Measurements from ENCODE around the gene LLGL1. TPM values are rescaled to one million over a fixed set of nuclear protein-coding genes. Genes with fewer than 3 reads are reported as not detected.

Gene LLGL1
- 17.7 TPM for total RNA-seq

- peak; percentile 93 for DNase-seq
Observed at GRCh38 chr17:18225121-18225641, at the start of gene LLGL1. TSS of gene LLGL1 (plus strand) at chr17:18225635. CDS start at chr17:18225683, 48 bp downstream.

DNA sequence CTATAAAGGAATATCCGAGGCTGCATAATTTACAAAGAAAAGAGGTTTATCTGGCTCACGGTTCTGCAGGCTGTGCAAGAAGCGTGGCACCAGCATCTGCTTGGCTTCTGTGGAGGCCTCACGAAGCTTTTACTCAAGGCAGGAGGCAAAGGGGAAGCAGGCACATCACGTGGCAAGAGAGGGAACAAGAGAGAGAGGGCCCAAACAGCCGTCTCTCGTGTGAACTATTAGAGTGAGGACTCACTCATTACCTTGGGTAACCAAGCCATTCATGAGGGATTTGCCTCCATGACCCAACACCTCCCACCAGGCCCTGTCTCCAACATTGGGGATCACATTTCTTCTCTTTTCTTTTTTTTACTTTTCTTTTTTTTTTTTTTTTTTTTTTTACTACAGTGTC is 49.3 kb upstream of the LLGL1 start:
- no peak for DNase-seq

- DNase-seq, result no peak
Observed at GRCh38 chr17:18177133-18177532, 48.3 kb upstream of the LLGL1 start.

DNA sequence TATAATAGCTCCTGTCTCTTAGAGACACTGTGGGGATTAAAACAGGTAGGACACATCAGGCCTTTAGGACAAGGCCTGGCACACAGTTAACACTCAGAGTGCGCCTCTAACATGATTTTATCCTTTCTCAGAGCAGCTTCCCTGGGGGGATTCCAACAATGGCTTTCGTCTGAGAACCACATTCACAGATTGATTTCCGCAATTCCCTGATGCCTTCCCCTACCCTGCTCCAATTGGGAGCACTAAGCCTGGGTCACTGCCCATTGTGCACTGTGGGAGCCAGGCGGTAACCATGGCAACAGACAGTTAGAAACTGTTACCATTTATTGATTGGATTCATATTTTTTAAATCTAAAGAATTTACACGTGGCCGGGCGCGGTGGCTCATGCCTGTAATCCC is 47.7 kb upstream of the LLGL1 start:
- DNase-seq, result no peak

DNA sequence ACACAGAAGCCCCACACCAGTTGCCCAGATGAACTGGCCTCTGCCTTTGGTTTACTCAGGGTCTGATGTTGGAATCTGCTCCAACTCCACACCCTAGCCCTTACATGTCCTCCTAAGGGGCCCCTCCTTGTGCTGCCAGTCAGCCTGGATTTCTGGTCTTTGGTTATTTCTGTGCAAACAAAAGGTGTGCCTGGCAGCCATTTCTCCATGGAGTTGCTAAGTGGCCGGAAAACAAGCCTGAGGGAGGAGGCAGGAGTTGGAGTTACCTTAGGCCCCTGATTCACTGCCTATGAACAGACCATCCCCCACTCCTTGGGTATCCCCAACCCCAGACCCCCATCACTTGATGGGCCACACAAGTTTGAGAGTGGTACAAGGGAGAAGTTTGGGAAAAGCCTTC is 46.2 kb upstream of the LLGL1 start:
- no peak for DNase-seq

DNA sequence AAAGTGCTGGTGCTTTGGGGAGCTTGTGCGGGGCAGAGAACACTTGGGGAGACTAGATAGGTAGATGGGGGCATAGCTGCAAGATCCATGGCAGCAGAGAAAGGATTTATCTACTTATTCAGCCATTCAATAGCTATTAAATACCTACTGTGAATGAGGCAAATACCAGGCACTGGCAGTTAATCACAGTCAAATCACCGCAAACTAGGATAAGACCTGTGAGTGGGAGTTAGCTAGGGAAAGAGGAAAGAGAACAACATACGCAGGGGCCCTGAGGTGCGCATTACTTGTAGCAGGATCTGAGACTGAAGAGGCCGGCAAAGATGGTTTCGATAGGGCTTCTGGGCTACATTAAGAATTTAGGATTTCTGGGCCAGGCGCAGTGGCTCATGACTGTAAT is 45.6 kb upstream of the LLGL1 start:
- no peak for DNase-seq

- DNase-seq, result no peak
Observed at GRCh38 chr17:18181358-18181757, 44.1 kb upstream of the LLGL1 start.

DNA sequence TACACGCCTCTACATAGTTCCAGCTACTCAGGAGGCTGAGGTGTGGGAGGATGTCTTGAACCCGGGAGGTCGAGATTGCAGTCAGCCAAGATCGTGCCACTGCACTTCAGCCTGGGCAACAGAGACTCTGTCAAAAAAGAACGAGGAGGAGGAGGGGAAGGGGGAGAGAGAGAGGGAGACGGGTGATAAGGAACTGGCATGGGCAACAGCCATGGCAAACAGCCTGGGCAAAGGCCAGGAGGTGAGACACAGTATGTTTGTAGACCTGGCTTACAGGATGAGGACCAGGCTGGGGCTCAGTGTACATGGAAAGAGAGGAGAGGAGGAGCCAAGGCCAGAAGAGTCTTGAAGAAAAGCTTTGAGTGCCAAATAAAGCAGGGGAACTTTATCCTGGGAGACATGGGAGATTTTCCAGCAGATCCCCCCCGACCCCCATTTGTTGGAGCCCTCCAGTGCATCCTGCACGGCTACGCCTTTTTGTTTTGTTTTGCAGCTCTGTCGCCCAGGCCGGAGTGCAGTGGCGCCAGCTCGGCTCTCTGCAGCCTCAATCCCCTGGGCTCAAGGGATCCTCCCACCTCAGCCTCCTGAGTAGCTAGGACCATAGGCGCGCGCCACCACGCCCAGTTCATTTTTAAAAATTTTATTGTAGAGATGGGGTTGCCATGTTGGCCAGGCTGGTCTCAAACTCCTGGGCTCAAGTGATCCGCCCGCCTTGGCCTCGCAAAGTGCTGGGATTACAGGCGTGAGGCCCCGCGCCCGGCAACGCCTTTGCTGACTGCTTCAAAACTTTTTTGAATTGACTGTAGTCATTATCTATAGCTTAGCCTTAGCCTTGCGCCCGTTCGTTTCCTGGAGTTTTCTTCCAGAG is 43.1 kb upstream of the LLGL1 start:
- peak; percentile 28 for DNase-seq

GRCh38 chr17:18182978-18183333 is 42.5 kb upstream of the LLGL1 start:
- DNase-seq, result peak; percentile 88

GRCh38 chr17:18183334-18184142 is 41.9 kb upstream of the LLGL1 start, which contains the start of gene ALKBH5:
TSS of gene ALKBH5 (plus strand) at chr17:18183828. CDS start at chr17:18184244, 416 bp downstream.
- DNase-seq, result peak; percentile 100

DNA sequence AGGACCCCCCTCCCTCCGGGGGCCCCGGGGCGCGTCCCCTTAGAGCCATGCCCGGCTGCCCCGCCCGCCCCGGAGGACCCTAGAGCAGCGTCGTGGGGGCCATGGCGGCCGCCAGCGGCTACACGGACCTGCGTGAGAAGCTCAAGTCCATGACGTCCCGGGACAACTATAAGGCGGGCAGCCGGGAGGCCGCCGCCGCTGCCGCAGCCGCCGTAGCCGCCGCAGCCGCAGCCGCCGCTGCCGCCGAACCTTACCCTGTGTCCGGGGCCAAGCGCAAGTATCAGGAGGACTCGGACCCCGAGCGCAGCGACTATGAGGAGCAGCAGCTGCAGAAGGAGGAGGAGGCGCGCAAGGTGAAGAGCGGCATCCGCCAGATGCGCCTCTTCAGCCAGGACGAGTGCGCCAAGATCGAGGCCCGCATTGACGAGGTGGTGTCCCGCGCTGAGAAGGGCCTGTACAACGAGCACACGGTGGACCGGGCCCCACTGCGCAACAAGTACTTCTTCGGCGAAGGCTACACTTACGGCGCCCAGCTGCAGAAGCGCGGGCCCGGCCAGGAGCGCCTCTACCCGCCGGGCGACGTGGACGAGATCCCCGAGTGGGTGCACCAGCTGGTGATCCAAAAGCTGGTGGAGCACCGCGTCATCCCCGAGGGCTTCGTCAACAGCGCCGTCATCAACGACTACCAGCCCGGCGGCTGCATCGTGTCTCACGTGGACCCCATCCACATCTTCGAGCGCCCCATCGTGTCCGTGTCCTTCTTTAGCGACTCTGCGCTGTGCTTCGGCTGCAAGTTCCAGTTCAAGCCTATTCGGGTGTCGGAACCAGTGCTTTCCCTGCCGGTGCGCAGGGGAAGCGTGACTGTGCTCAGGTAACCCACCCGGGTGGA is 41.0 kb upstream of the LLGL1 start:
- no peak for DNase-seq

- peak; percentile 32 for DNase-seq
Observed at GRCh38 chr17:18185391-18185790, 40.0 kb upstream of the LLGL1 start.

DNA sequence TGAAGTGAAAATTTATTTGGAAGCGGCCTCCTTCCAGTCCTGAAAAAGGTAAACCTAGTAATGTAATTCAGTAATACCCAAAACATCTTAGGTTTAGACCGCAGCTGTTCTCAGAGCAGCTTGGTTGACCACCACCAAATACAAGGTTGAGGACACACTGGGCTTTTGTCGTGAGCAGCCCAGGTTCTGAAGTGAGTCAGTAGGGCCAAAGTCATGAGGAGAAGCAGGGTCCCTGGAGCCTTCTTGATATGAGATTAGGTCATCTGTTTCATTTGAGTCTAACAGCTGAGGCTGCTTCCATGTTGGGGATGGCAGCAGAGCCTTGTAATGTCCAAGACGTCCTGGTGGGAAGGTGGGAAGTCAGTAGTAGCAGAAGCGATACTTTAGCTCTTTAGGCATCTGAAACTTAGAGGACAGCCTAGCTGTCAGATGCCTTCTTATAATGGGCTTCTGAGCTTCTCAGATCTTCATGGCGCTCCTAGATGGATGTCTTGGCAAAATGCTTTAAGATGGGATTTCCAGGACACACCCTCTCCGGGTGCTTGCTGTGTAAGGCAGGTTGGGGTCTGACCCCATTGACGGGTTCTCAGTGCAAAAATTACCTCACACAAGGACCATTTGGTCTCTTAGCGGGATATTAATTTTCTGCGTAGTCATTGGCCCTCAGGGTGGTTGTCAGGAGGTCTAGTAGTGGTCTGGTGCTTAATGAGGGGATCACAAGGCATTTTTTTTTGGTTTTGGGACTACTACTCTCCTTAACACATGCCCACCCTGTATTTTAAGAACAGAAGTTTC is 39.4 kb upstream of the LLGL1 start:
- DNase-seq, result no peak

DNA sequence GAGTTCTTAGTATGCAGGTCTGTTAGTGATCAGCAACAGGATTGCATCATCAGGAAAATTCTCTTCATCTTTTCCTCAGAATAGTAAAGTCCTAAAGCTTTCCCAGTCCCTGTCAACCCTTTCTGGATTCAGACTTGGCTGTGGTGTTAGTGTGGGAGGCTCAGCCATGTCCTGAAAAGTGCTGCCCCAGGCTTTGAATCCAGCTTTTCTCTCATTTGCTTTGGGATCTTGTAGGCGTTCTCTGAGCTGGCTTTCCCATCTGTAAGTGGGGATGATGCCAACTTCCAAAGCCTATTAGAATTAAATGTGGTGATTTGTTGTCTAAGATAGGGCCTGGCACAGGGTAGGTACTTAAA is 38.8 kb upstream of the LLGL1 start:
- peak; percentile 31 for DNase-seq

GRCh38 chr17:18187226-18187625 is 38.2 kb upstream of the LLGL1 start:
- DNase-seq, result no peak

- DNase-seq, result no peak
Observed at GRCh38 chr17:18187821-18188761, 37.3 kb upstream of the LLGL1 start.

DNA sequence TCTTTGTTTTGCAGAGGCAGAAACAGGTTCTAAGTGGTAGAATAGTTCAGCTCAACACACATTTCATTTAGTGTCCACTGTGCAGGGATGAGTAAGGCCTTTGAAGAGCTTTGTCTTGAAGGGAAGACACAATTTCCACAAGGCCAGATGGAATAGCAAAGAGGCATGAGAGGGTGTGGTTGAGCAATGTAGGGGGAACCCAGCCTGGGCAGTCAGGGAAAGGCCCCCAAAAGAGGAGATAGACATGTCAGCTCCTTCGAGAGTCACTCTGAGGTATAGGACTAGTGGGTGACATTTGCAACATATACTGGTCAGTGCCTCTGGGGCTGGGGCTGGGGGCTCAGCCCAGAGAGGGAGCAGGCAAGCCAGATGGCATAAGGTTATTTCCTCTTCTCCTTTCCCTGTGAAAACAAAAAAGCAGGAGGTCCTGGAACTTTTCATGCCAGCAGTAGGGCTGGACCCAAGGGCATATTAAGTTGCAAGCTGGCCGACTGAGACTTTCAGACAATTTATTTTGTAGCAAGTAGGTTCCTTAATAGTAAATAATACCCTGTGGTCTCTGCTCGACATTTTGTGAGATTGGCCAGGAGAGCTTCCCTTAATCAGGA is 34.7 kb upstream of the LLGL1 start:
- no peak for DNase-seq

- DNase-seq, result no peak
Observed at GRCh38 chr17:18191236-18191667, 34.2 kb upstream of the LLGL1 start.

DNA sequence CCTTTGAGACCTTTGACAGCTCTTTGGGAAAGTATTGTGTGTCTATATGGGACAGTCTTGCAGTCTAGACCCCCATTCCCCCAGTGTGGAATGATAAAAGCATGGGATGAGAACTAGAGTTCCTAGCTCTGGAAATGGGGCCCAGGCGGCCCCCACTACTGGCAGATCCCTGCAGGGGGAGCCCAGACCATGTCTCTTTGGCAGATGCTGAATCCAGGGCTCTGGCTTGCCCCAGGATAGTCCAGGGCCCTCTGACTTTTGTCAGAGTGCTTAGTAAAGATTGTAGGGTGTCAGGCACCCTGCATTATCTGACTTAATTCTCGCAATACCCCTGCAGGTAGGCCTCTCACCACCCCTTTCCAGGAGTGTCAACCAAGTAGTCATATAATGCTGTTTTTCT is 33.5 kb upstream of the LLGL1 start:
- no peak for DNase-seq

DNA sequence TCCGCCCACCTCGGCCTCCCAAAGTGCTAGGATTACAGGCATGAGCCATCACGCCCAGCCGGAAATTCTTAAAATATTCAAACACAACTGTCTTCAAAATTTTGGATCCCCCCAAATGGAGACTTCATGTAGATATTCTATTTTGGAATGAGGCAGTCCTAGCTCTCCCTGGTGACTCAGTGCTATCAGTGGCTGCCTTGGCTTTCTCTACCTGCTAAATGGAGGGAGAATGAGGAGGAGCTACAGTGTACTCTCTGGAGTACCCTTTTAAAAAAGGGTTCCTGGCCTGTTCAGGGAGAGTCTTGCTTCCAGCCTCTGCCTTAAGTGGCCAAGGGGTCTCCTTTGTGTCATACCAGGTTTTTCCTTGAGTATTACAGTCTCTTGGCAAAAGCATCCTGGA is 31.0 kb upstream of the LLGL1 start:
- DNase-seq, result no peak
